Cardiac muscle cell (in vitro differentiated cells and primary cell): Measurements from ENCODE around the gene PPEF2. TPM values are rescaled to one million over a fixed set of nuclear protein-coding genes. Genes with fewer than 3 reads are reported as not detected.
"Not testable (repeated sequence)": the region's sequence is repeated elsewhere in the genome, so short reads cannot be mapped to it uniquely, and the experiment has no call there.

Experiments
- DNase-seq, 2 donors: peaks; one replicate each; pipeline versions ENCODE4 v3.0.0 to v3.0.0-alpha.2; 2010 to 2017; ENCODE audit warnings: low read depth in 1 of 2, low spot score in 1 of 2
- H3K27ac ChIP-seq: fragments of 200-600 bp; sonication (generic); 2 replicates; pipeline ENCODE4 v1.5.1; 2016
- H3K27me3 ChIP-seq: fragments of 200-600 bp; sonication (generic); 2 replicates; pipeline ENCODE4 v1.6.0; 2016; ENCODE audit warnings: control low read depth
- H3K36me3 ChIP-seq: fragments of 200-600 bp; sonication (generic); 2 replicates; pipeline ENCODE4 v1.5.1; 2016; ENCODE audit warnings: control low read depth
- H3K4me1 ChIP-seq: fragments of 200-600 bp; sonication (generic); 2 replicates; pipeline ENCODE4 v1.8.1; 2017; ENCODE audit warnings: low read depth, mild to moderate bottlenecking, mixed run types
- H3K4me3 ChIP-seq: fragments of 200-600 bp; sonication (generic); 2 replicates; pipeline ENCODE4 v1.5.1; 2016; ENCODE audit warnings: mild to moderate bottlenecking
- H3K9me3 ChIP-seq: fragments of 200-600 bp; sonication (generic); 2 replicates; pipeline ENCODE4 v1.5.1; 2017; ENCODE audit warnings: low read depth, mild to moderate bottlenecking, control low read depth
- CTCF ChIP-seq: IDR thresholded peaks from 2 replicates; pipeline ENCODE4 v1.5.1; 2012; ENCODE audit warnings: low read depth, mild to moderate bottlenecking, low read length
- polyA plus RNA-seq: library from polyadenylated mRNA; unstranded; fragments of >200 nt; fragmentation: Nextera tagmentation; extraction: Ambion mirVana; gene quantifications from 2 replicates; pipeline ENCODE4 v1.2.1, GENCODE V29; 2016
- total RNA-seq: library from RNA; depleted of rRNA; stranded (reverse); fragments of >200 nt; gene quantifications from 2 replicates; pipeline ENCODE4 v1.2.3, GENCODE V29; 2016

Gene PPEF2
- total and polyA plus RNA-seq, 2 experiments from 2014 or later = not detected

GRCh38 chr4:75920327-75920726 is 18.1 kb upstream of the PPEF2 start:
- DNase-seq = no peak
- no peaks in the 10 kb centered on the region for H3K27me3 ChIP-seq
- H3K27ac ChIP-seq = no peak overlapping the region
- no peak overlapping the region for H3K4me3 ChIP-seq
- no peak for TF ChIP-seq CTCF
- no peaks in the 10 kb centered on the region for H3K36me3 ChIP-seq
- no peaks in the 10 kb centered on the region for H3K4me1 ChIP-seq
- H3K9me3 ChIP-seq = no peaks in the 10 kb centered on the region

DNA sequence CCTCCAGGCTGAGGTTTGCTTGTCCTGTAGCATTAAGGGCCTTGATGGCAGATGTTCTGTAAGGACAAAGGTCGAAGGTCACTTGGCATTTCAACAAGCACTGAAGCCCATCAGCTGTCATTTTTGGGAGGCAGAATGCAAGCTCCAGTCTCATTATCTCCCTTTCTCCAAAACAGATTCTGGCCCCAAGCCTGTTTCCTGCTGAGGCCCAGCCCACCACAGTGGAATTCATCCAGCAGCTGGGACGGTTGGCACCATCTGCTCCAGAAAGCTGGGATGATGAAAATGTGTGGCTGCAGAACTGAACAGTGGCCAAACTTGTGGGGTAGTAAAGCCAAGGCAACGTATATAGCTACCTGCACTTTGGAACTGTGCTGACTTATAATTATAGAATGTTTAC is 17.7 kb upstream of the PPEF2 start:
- TF ChIP-seq CTCF = no peak

GRCh38 chr4:75916091-75916661 is 13.9 kb upstream of the PPEF2 start:
- H3K27me3 ChIP-seq = no peaks in the 10 kb centered on the region
- TF ChIP-seq CTCF = peak; percentile 94

More for the DNA sequence above, 17.7 kb upstream of the PPEF2 start:
- peak in 1 of 2 donors; percentile 89 for DNase-seq
- Histone ChIP-seq H3K27ac (no peak overlapping the region), H3K36me3 (no peaks in the 10 kb centered on the region), H3K4me3 (no peak overlapping the region), H3K27me3 (no peaks in the 10 kb centered on the region), H3K4me1 (no peaks in the 10 kb centered on the region), H3K9me3 (no peaks in the 10 kb centered on the region)

DNA sequence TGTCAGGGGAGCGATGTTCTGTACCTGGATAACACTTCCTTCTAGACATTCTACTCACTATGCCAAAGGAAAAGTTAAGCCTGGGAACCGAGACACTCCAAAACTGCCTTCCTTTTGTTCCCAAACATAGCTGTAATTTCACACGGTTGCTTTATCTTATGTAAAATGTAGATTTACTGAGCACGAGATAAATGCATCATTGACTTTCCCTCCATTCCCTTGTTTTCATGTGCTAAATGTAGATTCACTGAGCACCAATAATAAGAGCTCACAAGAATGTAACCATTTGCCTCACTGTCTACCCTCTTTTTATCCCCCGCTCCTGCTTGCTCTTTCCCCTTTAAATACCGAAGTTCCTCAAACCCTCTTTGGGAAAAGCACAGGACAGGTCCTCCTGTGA is 10.7 kb upstream of the PPEF2 start:
- no peak overlapping the region for H3K4me3 ChIP-seq
- no peaks in the 10 kb centered on the region for H3K9me3 ChIP-seq
- no peak for TF ChIP-seq CTCF
- no peaks in the 10 kb centered on the region for H3K27me3 ChIP-seq
- H3K27ac ChIP-seq = no peak overlapping the region
- no peak for DNase-seq
- no peaks in the 10 kb centered on the region for H3K36me3 ChIP-seq
- H3K4me1 ChIP-seq = no peaks in the 10 kb centered on the region

More at GRCh38 chr4:75916091-75916661, 13.9 kb upstream of the PPEF2 start:
- Histone ChIP-seq H3K36me3 (no peaks in the 10 kb centered on the region), H3K4me3 (no peak overlapping the region), H3K4me1 (no peaks in the 10 kb centered on the region), H3K9me3 (no peaks in the 10 kb centered on the region), H3K27ac (no peak overlapping the region)
- DNase-seq = peak; percentile 51 to 65

DNA sequence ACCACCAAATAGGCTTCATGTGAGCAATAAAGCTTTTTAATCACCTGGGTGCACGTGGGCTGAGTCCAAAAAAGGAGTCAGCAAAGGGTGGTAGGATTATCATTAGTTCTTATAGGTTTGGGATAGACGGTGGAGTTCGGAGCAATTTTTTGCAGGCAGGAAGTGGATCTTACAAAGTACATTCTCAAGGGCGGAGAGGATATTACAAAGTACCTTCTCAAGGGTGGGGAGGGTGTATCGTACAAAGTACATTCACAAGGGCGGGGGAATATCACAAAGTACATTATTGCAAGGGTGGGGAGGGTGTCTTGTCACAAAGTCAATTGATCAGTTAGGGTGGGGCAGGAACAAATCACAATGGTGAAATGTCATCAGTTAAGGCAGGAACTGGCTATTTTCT is 8.6 kb upstream of the PPEF2 start:
- H3K27ac ChIP-seq, DNase-seq, H3K36me3 ChIP-seq, H3K4me3 ChIP-seq, H3K27me3 ChIP-seq, H3K9me3 ChIP-seq, H3K4me1 ChIP-seq: not testable (repeated sequence)

DNA sequence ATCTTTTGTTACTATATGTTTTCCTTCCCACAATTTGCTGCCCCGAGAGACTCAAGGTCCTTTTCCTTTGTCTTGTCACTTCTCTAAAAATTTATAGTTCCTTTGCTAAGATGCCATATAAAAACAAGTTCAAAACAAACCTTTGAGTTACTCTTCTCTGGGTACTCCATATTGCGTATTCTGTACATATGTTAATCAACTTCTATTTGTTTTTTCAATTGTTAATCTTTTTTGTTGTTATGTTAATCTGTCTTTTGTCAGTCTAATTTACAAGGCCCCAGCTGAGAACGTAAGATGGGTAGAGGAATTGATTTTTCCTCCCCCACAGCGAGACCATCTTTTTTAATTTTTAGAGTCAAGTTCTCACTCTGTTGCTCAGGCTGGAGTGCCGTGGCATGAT is 7.2 kb upstream of the PPEF2 start:
- H3K27ac ChIP-seq = no peak overlapping the region
- no peaks in the 10 kb centered on the region for H3K36me3 ChIP-seq
- no peaks in the 10 kb centered on the region for H3K9me3 ChIP-seq
- no peak overlapping the region for H3K4me3 ChIP-seq
- H3K4me1 ChIP-seq = no peaks in the 10 kb centered on the region
- H3K27me3 ChIP-seq = no peaks in the 10 kb centered on the region
- TF ChIP-seq CTCF = no peak
- DNase-seq = no peak
